HUES64 (cell line): ENCODE results near the gene FAM228B.
"Not testable (repeated sequence)": the region's sequence is repeated elsewhere in the genome, so short reads cannot be mapped to it uniquely, and the experiment has no call there.

Experiments
- H3K27ac ChIP-seq: 2 replicates; pipeline ENCODE4 v1.7.0; 2013; ENCODE audit warnings: low read depth, low read length, inconsistent platforms
- H3K27me3 ChIP-seq: 2 replicates; pipeline ENCODE4 v1.6.1; 2013; ENCODE audit warnings: mild to moderate bottlenecking, low read length; ENCODE audit not compliant: insufficient read depth
- H3K36me3 ChIP-seq: 2 replicates; pipeline ENCODE4 v1.6.1; 2013; ENCODE audit warnings: mild to moderate bottlenecking, low read length; ENCODE audit not compliant: insufficient read depth
- H3K4me1 ChIP-seq: 2 replicates; pipeline ENCODE4 v1.6.1; 2013; ENCODE audit warnings: mild to moderate bottlenecking, low read length, moderate library complexity; ENCODE audit not compliant: insufficient read depth
- H3K4me3 ChIP-seq: 2 replicates; pipeline ENCODE4 v1.5.1; 2013; ENCODE audit warnings: mild to moderate bottlenecking, low read length, moderate library complexity
- H3K9ac ChIP-seq: 2 replicates; pipeline ENCODE4 v1.6.1; 2013; ENCODE audit warnings: mild to moderate bottlenecking, low read depth, low read length
- H3K9me3 ChIP-seq: 2 replicates; pipeline ENCODE4 v1.6.1; 2013; ENCODE audit warnings: low read depth, low read length; ENCODE audit not compliant: insufficient read depth
- whole genome bisulfite sequencing: fragments of 150-250, 120-280 bp; methylation state at CpG from one replicate; pipeline ENCODE4 v1.1.7; 2013; ENCODE audit warnings: missing lambda C conversion rate; 5-methylcytosine and 5-hydroxymethylcytosine counted together

FAM228B gene

DNA sequence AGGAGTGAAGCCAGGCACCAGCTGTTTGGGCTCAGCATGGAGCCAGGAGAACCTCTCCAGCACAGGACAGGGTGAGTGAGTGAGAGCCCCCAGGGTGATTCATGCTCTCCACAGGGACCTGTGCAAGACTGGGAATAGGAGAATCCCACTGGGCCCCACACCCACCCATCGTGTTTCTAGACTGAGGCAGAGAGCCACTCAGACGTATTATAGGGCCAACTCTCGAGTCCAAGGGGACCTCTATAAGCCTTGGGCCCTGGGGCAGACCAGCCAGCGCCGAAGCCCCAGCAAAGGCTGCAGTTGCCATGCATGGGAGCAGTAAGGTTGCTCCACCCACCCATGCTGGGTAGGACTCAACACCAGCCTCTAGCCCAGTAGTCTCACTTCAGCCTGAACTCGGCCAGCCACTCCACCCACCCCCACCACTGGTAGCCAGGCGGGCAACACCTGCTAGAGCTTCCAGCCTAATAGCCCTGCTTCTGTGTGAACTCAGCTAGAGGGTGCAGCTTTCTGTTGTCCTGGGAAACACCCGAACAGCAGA, 19.1 kb upstream of the FAM228B start:
- H3K9me3 ChIP-seq: 0 out of 2 replicates have a peak, but pooled peaks cover 3% of the 10 kb centered on the region
- H3K4me3 ChIP-seq: no peak overlapping the region
- no peak overlapping the region for H3K27ac ChIP-seq
- no peaks in the 10 kb centered on the region for H3K27me3 ChIP-seq
- H3K9ac ChIP-seq: no peak overlapping the region
- WGBS: 88% methylated on average over 8 of the region's 8 CpGs
- no peaks in the 10 kb centered on the region for H3K36me3 ChIP-seq
- no peaks in the 10 kb centered on the region for H3K4me1 ChIP-seq

DNA sequence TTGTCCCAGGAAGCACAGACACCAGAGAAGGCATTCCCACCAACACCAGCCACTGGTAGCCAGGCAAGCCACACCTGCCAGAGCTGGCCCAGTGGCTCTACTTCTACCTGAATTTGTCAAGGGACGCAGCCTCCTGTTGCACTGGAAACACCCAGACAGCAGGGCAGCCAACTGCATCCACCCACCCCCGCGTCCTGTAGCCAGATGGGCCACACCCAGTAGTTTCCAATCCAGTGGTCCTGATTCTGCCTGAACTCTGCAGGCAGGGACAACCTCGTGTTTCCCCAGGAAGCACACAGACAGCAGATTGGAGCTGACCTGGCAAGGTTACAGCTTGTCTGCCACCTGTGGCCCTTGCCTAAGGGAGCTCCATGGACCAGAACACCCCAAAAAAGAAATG, 18.4 kb upstream of the FAM228B start:
- Histone ChIP-seq H3K36me3 (no peaks in the 10 kb centered on the region), H3K9ac (no peak overlapping the region)
- WGBS: 88% methylated on average over 4 of the region's 4 CpGs

DNA sequence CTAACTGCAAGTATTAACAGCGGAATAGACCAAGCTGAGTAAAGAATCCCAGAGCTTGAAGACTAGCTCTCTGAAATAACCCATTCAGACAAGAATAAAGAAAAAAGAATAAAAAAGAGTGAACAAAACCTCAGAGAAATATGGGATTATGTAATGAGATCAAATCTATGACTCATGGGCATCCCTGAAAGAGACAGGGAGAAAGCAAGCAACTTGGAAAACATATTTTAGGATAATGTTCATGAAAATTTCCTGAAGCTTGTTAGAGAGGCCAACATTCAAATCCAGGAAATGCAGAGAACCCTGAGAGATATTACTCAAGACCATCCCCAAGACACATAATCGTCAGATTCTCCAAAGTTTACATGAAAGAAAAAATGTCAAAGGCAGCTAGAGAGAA, 17.5 kb upstream of the FAM228B start:
- no peaks in the 10 kb centered on the region for H3K4me1 ChIP-seq
- H3K27ac ChIP-seq: no peak overlapping the region
- 0 out of 2 replicates have a peak, but pooled peaks cover 3% of the 10 kb centered on the region for H3K9me3 ChIP-seq
- H3K36me3 ChIP-seq: no peaks in the 10 kb centered on the region
- H3K4me3 ChIP-seq: no peak overlapping the region
- H3K27me3 ChIP-seq: no peaks in the 10 kb centered on the region
- no peak overlapping the region for H3K9ac ChIP-seq
- 45% methylated on average over 2 of the region's 2 CpGs for WGBS

More for the DNA sequence above, 18.4 kb upstream of the FAM228B start:
- Histone ChIP-seq H3K9me3 (0 out of 2 replicates have a peak, but pooled peaks cover 3% of the 10 kb centered on the region), H3K4me1 (no peaks in the 10 kb centered on the region), H3K27ac (no peak overlapping the region), H3K4me3 (no peak overlapping the region), H3K27me3 (no peaks in the 10 kb centered on the region)

DNA sequence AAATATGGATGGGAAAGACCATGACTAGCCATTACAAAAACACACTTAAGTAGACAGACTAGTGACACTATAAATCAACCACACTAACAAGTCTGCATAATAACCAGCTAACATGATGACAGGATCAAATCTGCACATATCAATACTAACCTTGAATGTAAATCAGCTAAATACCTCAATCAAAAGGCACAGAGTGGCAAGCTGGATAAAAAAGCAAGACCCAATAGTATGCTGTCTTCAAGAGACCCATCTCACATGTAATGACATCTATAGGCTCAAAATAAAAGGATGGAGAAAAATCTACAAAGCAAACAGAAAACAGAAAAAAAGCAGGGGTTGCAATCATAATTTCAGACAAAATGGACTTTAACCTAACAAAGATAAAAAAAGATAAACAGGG, 16.5 kb upstream of the FAM228B start:
- Histone ChIP-seq H3K36me3 (no peaks in the 10 kb centered on the region), H3K9me3 (0 out of 2 replicates have a peak, but pooled peaks cover 3% of the 10 kb centered on the region), H3K27ac (no peak overlapping the region), H3K4me3 (no peak overlapping the region), H3K4me1 (no peaks in the 10 kb centered on the region), H3K27me3 (no peaks in the 10 kb centered on the region), H3K9ac (no peak overlapping the region)

DNA sequence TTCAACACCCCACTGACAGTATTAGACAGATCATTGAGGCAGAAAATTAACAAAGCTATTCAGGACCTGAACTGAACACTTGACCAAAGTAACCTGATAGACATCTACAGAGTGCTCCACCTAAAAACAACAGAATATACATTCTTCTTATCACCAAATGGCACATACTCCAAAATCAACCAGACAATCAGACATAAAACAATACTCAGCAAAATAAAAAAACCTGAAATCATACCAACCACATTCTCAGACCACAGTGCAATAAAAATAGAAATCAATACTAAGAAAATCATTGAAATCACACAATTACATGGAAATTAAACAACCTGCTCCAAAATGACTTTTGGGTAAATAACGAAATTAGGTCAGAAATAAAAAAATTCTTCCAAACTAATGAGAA, 15.9 kb upstream of the FAM228B start:
- 0 out of 2 replicates have a peak, but pooled peaks cover 3% of the 10 kb centered on the region for H3K9me3 ChIP-seq
- no peak overlapping the region for H3K4me3 ChIP-seq
- no peaks in the 10 kb centered on the region for H3K4me1 ChIP-seq
- no peak overlapping the region for H3K27ac ChIP-seq
- H3K27me3 ChIP-seq: no peaks in the 10 kb centered on the region
- no CpG with 5 or more reads among the region's 1 CpG for WGBS
- H3K9ac ChIP-seq: no peak overlapping the region
- no peaks in the 10 kb centered on the region for H3K36me3 ChIP-seq

DNA sequence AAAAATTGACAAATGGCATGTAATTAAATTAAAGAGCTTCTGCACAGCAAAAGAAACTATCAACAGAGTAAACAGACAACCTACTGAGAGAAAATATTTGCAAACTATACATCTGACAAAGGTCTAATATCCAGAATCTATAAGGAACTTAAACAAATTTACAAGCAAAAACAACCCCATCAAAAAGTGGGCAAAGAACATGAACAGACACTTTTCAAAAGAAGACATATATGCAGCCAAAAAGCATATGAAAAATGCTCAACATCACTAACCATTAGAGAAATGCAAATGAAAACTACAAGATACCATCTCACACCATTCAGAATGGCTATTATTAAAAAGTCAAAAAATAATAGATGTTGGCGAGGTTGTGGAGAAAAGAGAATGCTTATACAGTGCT, 13.8 kb upstream of the FAM228B start:
- H3K27ac ChIP-seq, H3K9me3 ChIP-seq, H3K27me3 ChIP-seq, H3K36me3 ChIP-seq, H3K4me1 ChIP-seq, H3K9ac ChIP-seq, H3K4me3 ChIP-seq: not testable (repeated sequence)
- 89% methylated on average over 1 of the region's 1 CpG for WGBS

DNA sequence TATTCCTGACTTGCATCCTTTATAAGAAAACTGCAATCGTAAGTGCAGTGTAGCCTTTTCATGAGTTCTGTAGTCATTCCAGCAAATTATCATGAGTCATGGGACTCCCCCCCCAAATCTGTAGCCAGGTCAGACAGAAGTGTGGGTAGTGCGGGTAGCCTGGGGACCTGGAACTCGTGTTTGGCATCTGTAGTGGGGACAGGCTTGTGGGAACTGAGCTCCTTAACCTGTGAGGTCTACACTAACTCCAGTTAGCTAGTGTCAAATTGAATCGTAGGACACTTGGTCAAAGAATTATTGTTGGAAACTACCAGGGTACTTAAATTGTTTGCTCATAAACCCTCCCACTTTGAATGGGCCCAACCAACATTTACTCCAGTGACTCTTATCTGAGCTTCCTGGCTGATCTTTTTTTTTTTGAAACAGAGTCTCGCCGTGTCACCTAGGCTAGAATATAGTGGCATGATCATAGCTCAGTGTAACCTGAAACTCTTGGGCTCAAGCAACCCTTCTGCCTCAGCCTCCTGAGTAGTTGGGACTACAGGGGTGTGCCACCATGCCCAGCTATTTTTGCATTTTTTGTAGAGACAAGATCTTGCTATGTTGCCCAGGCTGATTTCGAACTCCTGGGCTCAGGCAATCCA, 12.5 kb upstream of the FAM228B start:
- Histone ChIP-seq H3K4me3 (no peak overlapping the region), H3K9ac (no peak overlapping the region), H3K27me3 (no peaks in the 10 kb centered on the region), H3K36me3 (no peaks in the 10 kb centered on the region), H3K27ac (no peak overlapping the region), H3K9me3 (peaks cover 15% of the 10 kb centered on the region), H3K4me1 (no peaks in the 10 kb centered on the region)
- 90% methylated on average over 7 of the region's 7 CpGs for WGBS

DNA sequence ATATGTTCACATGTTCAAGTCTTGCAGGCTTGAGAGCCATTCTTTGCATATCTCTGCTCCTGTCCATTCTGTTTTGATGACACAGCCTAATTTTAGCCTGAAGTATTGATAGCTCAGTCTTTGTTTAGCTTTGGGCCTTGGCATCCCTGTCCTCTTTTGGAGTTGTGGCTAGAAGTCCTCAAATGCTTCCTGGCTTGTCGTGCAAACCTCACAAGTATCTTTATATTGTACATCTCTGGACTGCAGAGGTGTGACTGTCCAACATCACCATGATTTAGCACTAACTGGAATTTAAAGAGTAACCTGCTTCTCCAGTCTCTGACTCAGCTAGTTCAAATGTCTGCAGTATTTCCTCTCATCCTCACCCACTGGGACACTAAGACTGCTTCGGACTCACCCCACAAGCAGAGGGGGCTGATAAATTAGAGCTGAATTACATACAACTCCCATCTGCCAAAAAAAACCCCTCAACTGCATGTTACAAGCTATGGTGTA, 11.8 kb upstream of the FAM228B start:
- no peak overlapping the region for H3K9ac ChIP-seq
- H3K4me3 ChIP-seq: no peak overlapping the region
- WGBS: 81% methylated on average over 2 of the region's 2 CpGs
- H3K4me1 ChIP-seq: no peaks in the 10 kb centered on the region
- H3K9me3 ChIP-seq: peaks cover 15% of the 10 kb centered on the region
- no peaks in the 10 kb centered on the region for H3K36me3 ChIP-seq
- H3K27me3 ChIP-seq: no peaks in the 10 kb centered on the region
- H3K27ac ChIP-seq: no peak overlapping the region

DNA sequence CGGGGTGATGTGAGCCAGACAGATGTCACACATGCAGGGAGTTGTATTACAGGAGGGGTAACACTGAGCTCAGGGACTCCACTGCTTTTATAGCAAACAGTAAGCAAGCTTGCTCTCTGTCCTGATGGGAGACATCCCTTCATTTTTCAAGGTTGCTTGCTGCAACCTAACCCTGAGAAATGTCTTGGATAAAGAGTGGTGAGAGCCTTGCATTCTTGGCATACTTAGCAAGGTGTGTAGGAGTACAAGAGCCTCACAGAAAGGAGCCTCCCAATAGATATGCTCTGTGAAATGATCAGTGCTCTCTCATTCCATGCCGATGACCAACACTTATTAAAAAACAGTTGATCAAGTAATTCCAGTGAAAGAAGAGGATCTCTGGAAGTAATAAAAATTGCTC, 8.2 kb upstream of the FAM228B start:
- Histone ChIP-seq H3K4me3 (no peak overlapping the region), H3K27me3 (no peaks in the 10 kb centered on the region), H3K36me3 (no peaks in the 10 kb centered on the region), H3K27ac (no peak overlapping the region), H3K9ac (no peak overlapping the region), H3K9me3 (peaks cover 12% of the 10 kb centered on the region), H3K4me1 (no peaks in the 10 kb centered on the region)
- no CpG with 5 or more reads among the region's 2 CpGs for WGBS

DNA sequence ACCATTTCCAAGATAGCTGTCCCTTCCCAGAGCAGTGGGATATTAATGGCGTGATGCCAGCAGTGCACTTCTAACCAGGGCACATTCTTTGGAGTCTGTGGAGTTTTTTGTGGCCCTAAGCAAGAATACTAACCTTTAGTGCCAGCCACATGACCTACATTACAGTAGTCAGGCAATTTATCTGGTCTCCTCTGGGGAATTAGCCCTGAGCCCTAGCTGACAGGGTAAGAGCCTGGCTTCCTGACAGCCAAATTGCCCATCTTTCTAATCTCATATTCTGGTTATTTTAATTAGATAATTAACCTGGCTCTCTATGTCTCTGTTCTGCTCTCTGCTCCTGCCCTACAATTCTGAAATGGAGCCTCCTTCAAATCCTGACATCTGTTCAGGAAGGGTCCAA, 5.4 kb upstream of the FAM228B start:
- 85% methylated on average over 1 of the region's 1 CpG for WGBS
- Histone ChIP-seq H3K4me3 (no peak overlapping the region), H3K27ac (no peak overlapping the region), H3K9me3 (peaks cover 12% of the 10 kb centered on the region), H3K27me3 (peaks cover 5% of the 10 kb centered on the region), H3K36me3 (no peaks in the 10 kb centered on the region), H3K9ac (no peak overlapping the region), H3K4me1 (peaks cover 17% of the 10 kb centered on the region)

DNA sequence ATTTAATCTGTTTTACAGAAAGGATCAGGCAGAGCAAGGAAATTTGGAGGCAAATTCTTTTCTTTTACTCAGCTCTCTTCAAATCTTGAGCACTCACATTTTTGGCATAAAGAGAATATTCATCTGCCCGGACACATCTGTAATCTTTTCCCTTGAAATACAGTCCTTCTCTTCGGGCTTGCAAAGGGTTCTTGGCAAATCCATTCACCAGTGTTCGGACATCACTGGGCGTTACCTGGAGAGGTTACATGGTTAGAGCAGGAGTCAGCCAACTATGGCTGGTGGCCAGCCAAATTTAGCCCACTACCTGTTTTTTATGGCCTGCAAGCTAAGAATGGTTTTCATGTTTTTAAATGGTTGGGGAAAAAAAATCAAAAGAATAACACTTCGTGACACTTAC, 2.2 kb upstream of the FAM228B start:
- peaks cover 15% of the 10 kb centered on the region for H3K27me3 ChIP-seq
- H3K9me3 ChIP-seq: no peaks in the 10 kb centered on the region
- WGBS: 90% methylated on average over 4 of the region's 5 CpGs
- H3K9ac ChIP-seq: no peak overlapping the region
- no peaks in the 10 kb centered on the region for H3K36me3 ChIP-seq
- H3K4me1 ChIP-seq: peaks cover 17% of the 10 kb centered on the region
- no peak overlapping the region for H3K4me3 ChIP-seq
- no peak overlapping the region for H3K27ac ChIP-seq
